ENCODE data around the gene VRTN.
A peak's percentile ranks its signal among the peaks of the same experiment; 100 is the strongest.
"Not testable (repeated sequence)": the region's sequence is repeated elsewhere in the genome, so short reads cannot be mapped to it uniquely, and the experiment has no call there.

Gene VRTN

GRCh38 chr14:74348241-74348734 is at the start of gene VRTN:
VRTN (plus strand) TSS chr14:74348471; CDS start chr14:74356784, 8,313 bp downstream.
- no peak for DNase-seq

- DNase-seq: no peak
Observed at GRCh38 chr14:74299061-74299545, 49.2 kb upstream of the VRTN start.

- no peak for DNase-seq
Observed at GRCh38 chr14:74301594-74302151, 46.6 kb upstream of the VRTN start.

- DNase-seq: peak; percentile 26
Observed at GRCh38 chr14:74302152-74302628, 46.1 kb upstream of the VRTN start.

GRCh38 chr14:74302634-74303569 is 45.4 kb upstream of the VRTN start, which contains the start of gene ABCD4:
ABCD4 (minus strand) TSS chr14:74302934; CDS start chr14:74302912, 22 bp downstream.
- peak; percentile 97 for DNase-seq

GRCh38 chr14:74308695-74309094 is 39.6 kb upstream of the VRTN start:
- no peak for DNase-seq

- DNase-seq: no peak
Observed at GRCh38 chr14:74309125-74310022, 38.9 kb upstream of the VRTN start.

- no peak for DNase-seq
Observed at GRCh38 chr14:74312161-74312560, 36.1 kb upstream of the VRTN start.

GRCh38 chr14:74313601-74314000 is 34.7 kb upstream of the VRTN start:
- DNase-seq: no peak

- DNase-seq: no peak
Observed at GRCh38 chr14:74314576-74314975, 33.7 kb upstream of the VRTN start.

- DNase-seq: peak; percentile 29
Observed at GRCh38 chr14:74324931-74325361, 23.3 kb upstream of the VRTN start.

- no peak for DNase-seq
Observed at GRCh38 chr14:74325446-74325845, 22.8 kb upstream of the VRTN start.

- no peak for DNase-seq
Observed at GRCh38 chr14:74326369-74327152, 21.7 kb upstream of the VRTN start.

GRCh38 chr14:74329950-74330552 is 18.2 kb upstream of the VRTN start:
- not testable (repeated sequence) for DNase-seq

- DNase-seq: no peak
Observed at GRCh38 chr14:74333909-74334308, 14.4 kb upstream of the VRTN start.

- DNase-seq: no peak
Observed at GRCh38 chr14:74346341-74346740, 1.9 kb upstream of the VRTN start.

GRCh38 chr14:74347097-74347794 is 1.0 kb upstream of the VRTN start:
- DNase-seq: no peak

GRCh38 chr14:74347795-74348100 is 523 bp upstream of the VRTN start:
- no peak for DNase-seq

- no peak for DNase-seq
Observed at GRCh38 chr14:74348735-74349463, 628 bp downstream of the VRTN start.

- no peak for DNase-seq
Observed at GRCh38 chr14:74349757-74350156, 1.5 kb downstream of the VRTN start.

All from NCI-H524 treated with DMSO at 0.1 percent for 48 hours (cell line).